ENCODE results near the gene TMEM233.

DNA sequence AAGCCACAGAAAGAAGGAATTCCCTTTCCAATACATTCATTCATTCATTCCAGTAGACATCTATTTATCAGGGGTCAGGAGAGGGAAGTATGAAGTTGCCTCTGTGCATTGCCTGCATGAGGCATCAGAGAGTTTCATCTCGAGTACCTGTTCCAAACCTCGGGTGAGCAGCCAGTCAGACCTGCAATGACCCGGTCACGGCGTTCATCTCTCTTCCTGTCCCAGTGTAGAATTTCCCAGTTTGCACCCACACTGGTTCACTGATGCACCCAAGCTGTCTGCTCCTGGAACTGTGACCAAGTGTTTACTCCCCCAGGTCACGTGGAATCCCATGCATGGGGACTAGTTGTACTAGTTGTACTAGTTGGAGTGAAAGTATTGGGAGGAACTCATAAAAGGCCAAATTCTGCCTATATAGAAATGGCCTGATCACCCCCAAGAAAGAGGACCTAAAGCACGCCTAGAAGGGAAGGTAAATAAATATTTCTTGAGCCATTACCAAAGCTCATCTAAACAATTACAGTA is 52.0 kb downstream of the TMEM233 start:
- TF ChIP-seq POLR2AphosphoS5 (IDR thresholded peaks at IDR 0.05; ENCODE audit: borderline replicate concordance, low read depth, low read length) (no peak), EZH2 (IDR thresholded peaks at IDR 0.05) (no peak)

Measured in SK-N-MC (cell line).